ENCODE results near the gene KIF16B.

DNA sequence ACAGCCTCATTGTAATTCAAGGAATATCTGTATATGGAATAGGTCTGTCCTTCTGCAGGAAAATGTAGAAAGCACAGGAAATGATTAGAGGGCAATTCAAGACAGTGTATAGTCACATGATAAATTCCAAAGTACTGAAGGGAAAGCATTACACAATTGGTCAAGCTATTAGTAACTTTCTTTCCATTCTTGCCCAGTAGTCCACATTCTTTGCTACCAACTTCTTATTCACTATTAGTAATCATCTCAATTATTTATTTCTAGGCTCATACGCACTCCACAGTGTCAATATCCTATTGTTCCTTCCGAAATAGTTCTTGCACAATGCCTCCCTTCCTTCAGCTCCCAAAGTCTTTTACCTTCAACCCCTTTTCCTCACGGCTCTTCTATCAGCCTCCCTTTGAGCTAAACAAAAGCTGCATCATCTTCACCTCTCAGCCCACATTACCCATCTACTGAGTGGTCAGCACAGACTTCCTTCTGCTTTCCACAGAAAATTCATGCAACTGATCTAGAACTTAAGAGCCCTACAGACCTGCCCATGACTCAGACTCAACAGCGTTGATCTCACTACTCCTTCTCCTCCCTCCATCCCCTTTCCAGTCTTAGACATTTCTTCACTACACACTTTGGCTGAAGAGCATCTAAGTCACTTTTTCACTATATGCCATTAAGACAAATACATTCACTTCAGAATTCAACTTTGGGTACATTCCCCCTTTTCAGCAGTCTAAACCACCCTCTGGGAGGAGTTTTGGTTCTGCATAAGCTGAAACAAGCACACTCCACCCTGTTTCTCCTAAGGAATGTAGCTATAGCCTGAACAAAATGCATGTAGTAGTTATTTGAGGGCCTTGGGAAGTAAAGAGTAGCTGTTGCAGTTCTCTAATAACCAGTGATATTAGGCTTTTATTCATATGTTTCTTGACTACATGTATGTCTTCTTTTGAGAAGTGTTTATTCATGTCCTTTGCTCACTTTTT is 157.9 kb downstream of the KIF16B start:
- TF ChIP-seq, protein P1, sequence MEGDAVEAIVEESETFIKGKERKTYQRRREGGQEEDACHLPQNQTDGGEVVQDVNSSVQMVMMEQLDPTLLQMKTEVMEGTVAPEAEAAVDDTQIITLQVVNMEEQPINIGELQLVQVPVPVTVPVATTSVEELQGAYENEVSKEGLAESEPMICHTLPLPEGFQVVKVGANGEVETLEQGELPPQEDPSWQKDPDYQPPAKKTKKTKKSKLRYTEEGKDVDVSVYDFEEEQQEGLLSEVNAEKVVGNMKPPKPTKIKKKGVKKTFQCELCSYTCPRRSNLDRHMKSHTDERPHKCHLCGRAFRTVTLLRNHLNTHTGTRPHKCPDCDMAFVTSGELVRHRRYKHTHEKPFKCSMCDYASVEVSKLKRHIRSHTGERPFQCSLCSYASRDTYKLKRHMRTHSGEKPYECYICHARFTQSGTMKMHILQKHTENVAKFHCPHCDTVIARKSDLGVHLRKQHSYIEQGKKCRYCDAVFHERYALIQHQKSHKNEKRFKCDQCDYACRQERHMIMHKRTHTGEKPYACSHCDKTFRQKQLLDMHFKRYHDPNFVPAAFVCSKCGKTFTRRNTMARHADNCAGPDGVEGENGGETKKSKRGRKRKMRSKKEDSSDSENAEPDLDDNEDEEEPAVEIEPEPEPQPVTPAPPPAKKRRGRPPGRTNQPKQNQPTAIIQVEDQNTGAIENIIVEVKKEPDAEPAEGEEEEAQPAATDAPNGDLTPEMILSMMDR (IDR thresholded peaks at IDR 0.05; ENCODE audit: control extremely low read depth in 1 of 3, insufficient read depth in 1 of 3, low read depth in 1 of 3, low read length in 3 of 3): no peak
- TF ChIP-seq POLR2A (IDR thresholded peaks at IDR 0.05; ENCODE audit: control extremely low read depth in 1 of 2, low read depth in 2 of 2, low read length in 2 of 2) (no peak), TCF12 (IDR thresholded peaks at IDR 0.05; ENCODE audit: low read depth, low read length) (no peak), CEBPB (IDR thresholded peaks at IDR 0.05; ENCODE audit: low read depth, low read length) (no peak), BCL11A (IDR thresholded peaks at IDR 0.05; ENCODE audit: low read depth in 2 of 2, low read length in 2 of 2) (no peak), TEAD4 (IDR thresholded peaks at IDR 0.05; ENCODE audit: low read depth, low read length) (no peak)
- TF ChIP-seq, protein P2, sequence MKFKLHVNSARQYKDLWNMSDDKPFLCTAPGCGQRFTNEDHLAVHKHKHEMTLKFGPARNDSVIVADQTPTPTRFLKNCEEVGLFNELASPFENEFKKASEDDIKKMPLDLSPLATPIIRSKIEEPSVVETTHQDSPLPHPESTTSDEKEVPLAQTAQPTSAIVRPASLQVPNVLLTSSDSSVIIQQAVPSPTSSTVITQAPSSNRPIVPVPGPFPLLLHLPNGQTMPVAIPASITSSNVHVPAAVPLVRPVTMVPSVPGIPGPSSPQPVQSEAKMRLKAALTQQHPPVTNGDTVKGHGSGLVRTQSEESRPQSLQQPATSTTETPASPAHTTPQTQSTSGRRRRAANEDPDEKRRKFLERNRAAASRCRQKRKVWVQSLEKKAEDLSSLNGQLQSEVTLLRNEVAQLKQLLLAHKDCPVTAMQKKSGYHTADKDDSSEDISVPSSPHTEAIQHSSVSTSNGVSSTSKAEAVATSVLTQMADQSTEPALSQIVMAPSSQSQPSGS (IDR thresholded peaks at IDR 0.05; ENCODE audit: low read length): no peak

Data from H1 (cell line).